NCI-H748 (cell line): Measurements from ENCODE around the gene FAM13B.

Experiments used
- DNase-seq: peaks from one replicate; lab custom pipeline; 2025; ENCODE audit not compliant: unreplicated experiment; lab: John Stamatoyannopoulos, UW

Gene FAM13B

DNA sequence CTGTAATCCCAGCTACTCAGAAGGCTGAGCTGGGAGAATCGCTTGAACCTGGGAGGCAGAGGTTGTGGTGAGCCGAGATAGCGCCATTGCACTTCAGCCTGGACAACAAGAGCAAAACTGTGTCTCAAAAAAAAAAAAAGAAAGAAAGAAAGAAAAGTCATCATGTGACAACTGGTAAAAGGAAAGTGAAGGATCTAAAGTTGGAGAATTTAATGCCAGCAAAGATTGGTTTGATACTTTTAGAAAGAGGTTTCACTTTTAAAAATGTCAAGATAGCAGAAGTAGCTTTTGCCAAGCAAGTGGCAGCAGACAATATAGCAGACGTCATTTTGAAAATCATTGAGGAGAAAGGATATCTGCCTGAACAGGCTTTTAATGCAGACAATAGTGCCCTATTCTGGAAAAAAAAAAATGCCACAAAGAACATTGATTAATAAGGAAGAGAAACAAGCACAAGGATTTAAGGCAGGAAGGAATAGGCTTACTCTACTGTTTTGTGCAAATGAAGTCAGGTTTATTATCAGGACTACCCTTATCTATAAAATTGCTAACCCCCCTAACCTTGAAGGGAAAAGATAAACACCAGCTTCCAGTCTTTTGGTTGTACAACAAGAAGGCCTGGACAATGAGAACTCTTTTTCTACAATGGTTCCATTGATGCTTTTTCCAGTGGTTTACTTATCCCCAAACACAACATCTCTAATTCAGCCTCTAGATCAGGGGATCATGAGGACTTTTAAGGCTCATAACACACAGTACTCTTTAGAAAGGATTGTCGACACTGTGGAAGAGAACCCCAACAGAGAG, 131.7 kb downstream of the FAM13B start:
- no peak for DNase-seq

DNA sequence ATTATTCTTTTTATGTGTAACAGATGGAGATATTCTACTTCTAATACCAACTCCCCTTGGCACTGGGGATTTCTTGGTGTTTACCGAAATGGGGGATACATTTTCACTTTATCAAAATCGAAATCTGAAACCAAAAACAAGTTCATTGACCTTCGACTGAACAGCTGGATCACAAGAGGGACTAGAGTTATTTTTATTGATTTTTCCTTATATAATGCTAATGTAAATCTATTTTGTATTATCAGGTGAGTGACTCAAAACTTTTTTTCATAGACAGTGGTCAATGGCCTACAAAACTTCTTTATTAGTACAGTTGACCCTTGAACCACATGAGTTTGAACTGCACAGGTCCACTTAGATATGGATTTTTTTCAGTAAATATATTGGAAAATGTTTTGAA, 133.4 kb downstream of the FAM13B start:
- DNase-seq, result no peak

DNA sequence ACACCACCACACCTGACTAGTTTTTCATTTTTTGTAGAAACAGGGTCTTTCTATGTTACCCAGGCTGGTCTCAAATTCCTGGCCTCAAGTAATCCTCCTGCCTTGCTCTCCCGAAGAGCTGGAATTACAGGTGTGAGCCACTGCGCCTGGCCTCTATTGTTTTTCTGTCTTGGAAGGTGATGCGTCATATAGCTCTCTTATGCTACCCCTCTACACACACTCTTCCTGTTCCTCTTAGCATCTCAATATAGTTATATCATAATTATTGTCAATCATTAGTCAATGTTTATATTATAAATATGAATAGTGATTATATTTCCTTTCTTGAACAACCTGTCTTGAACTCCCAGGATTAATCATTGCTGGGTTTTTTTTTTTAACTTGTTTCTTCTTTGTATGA, 136.3 kb downstream of the FAM13B start:
- DNase-seq, result no peak

DNA sequence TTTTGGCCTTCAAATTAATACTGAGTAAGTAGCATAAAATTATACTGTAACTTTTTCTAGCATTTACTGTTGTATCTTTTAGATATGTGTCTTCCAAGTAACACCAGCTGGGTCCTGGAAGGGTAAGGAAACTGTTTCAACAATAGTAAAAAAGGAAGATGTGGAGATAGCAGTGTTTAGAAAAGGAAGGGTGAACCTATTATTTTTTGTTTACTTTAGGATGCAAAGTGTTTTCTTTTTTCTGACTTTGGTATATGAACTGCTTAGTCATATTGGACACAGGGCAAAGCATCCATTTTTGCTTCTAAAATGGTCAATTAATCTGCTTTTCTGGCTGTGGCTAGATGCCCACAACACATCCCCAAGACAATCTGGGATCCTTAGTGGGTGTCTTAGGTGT, 138.3 kb downstream of the FAM13B start:
- no peak for DNase-seq

- DNase-seq, result no peak
These were observed 141.0 kb downstream of the FAM13B start for GRCh38 chr5:137891849-137892248.

DNA sequence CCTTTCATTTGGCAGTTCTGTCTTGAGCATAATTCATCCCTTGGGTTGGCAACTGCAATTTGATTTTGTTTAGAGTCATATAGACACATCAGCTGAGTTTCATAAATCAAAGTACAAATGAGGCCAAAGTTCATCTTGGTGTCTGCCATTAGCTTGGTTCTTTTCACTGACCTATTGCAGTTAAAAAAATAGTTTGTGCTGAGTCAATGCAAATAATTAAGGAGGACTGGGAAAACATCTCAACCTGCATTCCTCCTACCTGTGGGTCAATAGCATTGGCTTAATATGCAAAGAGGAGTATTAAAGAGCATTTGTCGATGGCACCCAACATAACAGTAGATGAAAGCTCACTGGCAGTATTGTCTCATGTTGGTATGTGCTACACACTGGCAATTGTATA, 142.0 kb downstream of the FAM13B start:
- no peak for DNase-seq

DNA sequence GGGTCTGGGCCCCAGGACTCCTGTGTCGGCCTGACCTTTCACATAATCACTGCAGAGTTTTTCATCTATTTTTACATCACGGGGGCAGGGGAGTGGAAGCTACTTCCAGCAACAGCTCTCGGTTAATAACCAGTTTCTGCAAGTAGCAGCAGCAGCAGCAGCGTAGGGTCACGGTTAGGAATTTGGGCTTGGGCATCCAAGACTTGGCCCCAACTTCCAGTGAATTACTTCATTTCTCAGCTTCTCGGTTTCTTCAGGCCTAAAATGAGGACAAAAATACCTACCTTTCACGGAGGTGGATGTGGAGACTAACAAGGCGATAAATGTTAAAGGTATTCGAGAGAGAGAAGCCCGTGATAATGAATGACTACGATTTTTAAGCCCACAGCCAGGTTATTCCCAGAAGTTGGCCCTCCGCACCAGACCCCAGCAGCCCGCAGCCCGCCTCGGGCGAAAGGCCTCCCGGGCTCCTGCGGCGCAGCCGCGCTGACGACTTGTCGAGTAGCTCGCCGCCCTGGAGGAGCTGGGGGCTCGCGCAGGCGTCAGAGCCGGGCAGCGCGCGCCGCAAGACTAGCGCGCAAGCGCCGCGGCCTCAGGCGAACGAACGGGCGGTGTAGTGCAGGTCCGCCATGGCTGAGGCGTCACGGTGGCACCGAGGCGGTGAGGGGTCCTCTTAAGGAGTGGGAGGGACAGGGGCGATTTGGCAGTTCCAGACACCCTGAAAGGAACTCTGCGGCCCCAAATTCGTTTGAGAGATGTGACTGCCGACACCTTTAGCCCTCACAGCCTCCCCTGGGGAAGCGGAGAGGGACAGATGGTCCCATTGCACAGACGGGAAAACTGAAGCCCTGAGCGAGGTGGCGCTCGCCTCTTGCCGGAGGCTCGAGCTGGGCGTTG, 143.8 kb downstream of the FAM13B start, which contains the start of gene PKD2L2:
Gene PKD2L2, plus strand, starts transcription at position 595 of the 897 bp plus-strand sequence. Its CDS starts 35 bp downstream, at position 630.
- no peak for DNase-seq

- no peak for DNase-seq
These were observed 144.4 kb downstream of the FAM13B start for GRCh38 chr5:137888466-137888862.
